Tibial nerve (tissue), 4 donors: ENCODE measurements around the gene GABBR2. TPM values are rescaled to one million over a fixed set of nuclear protein-coding genes. Genes with fewer than 3 reads are reported as not detected.

Source experiments
- DNase-seq, 2 donors: peaks; one replicate each; pipeline ENCODE4 v3.0.0-alpha.2; 2019; ENCODE audit warnings: low spot score in 2 of 2
- H3K27ac ChIP-seq, 4 donors: fragments of 200-600 bp; sonication (generic) in 3 of 4; one replicate each; pipeline ENCODE4 v1.5.1; 2017 to 2019; ENCODE audit warnings: mild to moderate bottlenecking in 1 of 4
- H3K27me3 ChIP-seq, 2 donors: fragments of 200-600 bp; sonication (generic) in 1 of 2; one replicate each; pipeline versions ENCODE4 v1.5.1 to v1.6.0; 2017 to 2019
- H3K36me3 ChIP-seq, 3 donors: fragments of 200-600 bp; sonication (generic); one replicate each; pipeline ENCODE4 v1.5.1; 2018 to 2019
- H3K4me1 ChIP-seq, 4 donors: fragments of 200-600 bp; sonication (generic) in 3 of 4; one replicate each; pipeline ENCODE4 v1.5.1; 2017 to 2019
- H3K4me3 ChIP-seq, 4 donors: fragments of 200-600 bp; sonication (generic) in 3 of 4; one replicate each; pipeline ENCODE4 v1.5.1; 2017 to 2019; ENCODE audit warnings: mild to moderate bottlenecking in 1 of 4, moderate library complexity in 1 of 4
- H3K9me3 ChIP-seq, 4 donors: fragments of 200-600 bp; sonication (generic) in 3 of 4; one replicate each; pipeline ENCODE4 v1.5.1; 2017 to 2019
- CTCF ChIP-seq, 5 experiments: fragments of 200-600 bp in 3 of 5; fragments of 450-650 bp in 2 of 5; sonication (generic) in 3 of 5; IDR thresholded peaks; one replicate each; pipeline ENCODE4 v1.5.1; 2016 to 2019; ENCODE audit warnings: antibody characterized with exemption in 5 of 5, mild to moderate bottlenecking in 3 of 5, moderate library complexity in 2 of 5
- EP300 ChIP-seq, 2 donors: sonication (generic); formaldehyde crosslinking; IDR thresholded peaks; one replicate each; pipeline ENCODE4 v1.6.1; 2017; ENCODE audit warnings: antibody characterized with exemption in 2 of 2, mild to moderate bottlenecking in 1 of 2
- POLR2A ChIP-seq, 2 donors: fragments of 450-650 bp; IDR thresholded peaks; one replicate each; pipeline ENCODE4 v1.6.1; 2017; ENCODE audit warnings: antibody characterized with exemption in 2 of 2, mild to moderate bottlenecking in 2 of 2, moderate library complexity in 2 of 2
- WGBS, 2 donors: methylation state at CpG; one replicate each; pipeline ENCODE4 v1.1.5; 2018; 5-methylcytosine and 5-hydroxymethylcytosine counted together
- total RNA-seq, 4 donors: library from RNA; depleted of rRNA; stranded (reverse); fragments of >200 nt; gene quantifications; one replicate each; pipeline ENCODE4 v1.1.0, GENCODE V29; 2016

GABBR2 gene
- total RNA-seq, 4 donors from 2014 or later: 0.20 to 0.22 TPM; not detected in 2

GRCh38 chr9:98329904-98330303 is 378.8 kb downstream of the GABBR2 start:
- Histone ChIP-seq H3K36me3 (no peaks in the 10 kb centered on the region), H3K27me3 (no peaks in the 10 kb centered on the region), H3K27ac (no peak overlapping the region), H3K4me3 (no peak overlapping the region), H3K4me1 (no peaks in the 10 kb centered on the region), H3K9me3 (no peaks in the 10 kb centered on the region)
- DNase-seq: no peak
- WGBS, 2 donors: 61 to 72% methylated on average over 4 of the region's 4 CpGs
- TF ChIP-seq POLR2A (IDR thresholded peaks at IDR 0.05) (no peak), CTCF (IDR thresholded peaks at IDR 0.05) (no peak), EP300 (IDR thresholded peaks at IDR 0.05) (no peak)

GRCh38 chr9:98329281-98329680 is 379.5 kb downstream of the GABBR2 start:
- H3K4me3 ChIP-seq: no peak overlapping the region
- no peak for TF ChIP-seq EP300 (IDR thresholded peaks at IDR 0.05)
- TF ChIP-seq POLR2A (IDR thresholded peaks at IDR 0.05): no peak
- no peak for TF ChIP-seq CTCF (IDR thresholded peaks at IDR 0.05)
- no peaks in the 10 kb centered on the region for H3K36me3 ChIP-seq
- no peaks in the 10 kb centered on the region for H3K27me3 ChIP-seq
- peaks cover 0 to 4% (median 0%) of the 10 kb centered on the region in 4 donors for H3K4me1 ChIP-seq
- no peak for DNase-seq
- no peak overlapping the region for H3K27ac ChIP-seq
- no peaks in the 10 kb centered on the region for H3K9me3 ChIP-seq
- 83 to 88% methylated on average over 6 of the region's 6 CpGs for WGBS, 2 donors

- DNase-seq: no peak
- Histone ChIP-seq H3K9me3 (no peaks in the 10 kb centered on the region), H3K36me3 (no peaks in the 10 kb centered on the region), H3K27ac (no peak overlapping the region), H3K27me3 (no peaks in the 10 kb centered on the region), H3K4me3 (no peak overlapping the region), H3K4me1 (peaks cover 0 to 8% (median 0%) of the 10 kb centered on the region in 4 donors)
- TF ChIP-seq EP300 (IDR thresholded peaks at IDR 0.05) (no peak), POLR2A (IDR thresholded peaks at IDR 0.05) (no peak)
- 78 to 82% methylated on average over 4 of the region's 4 CpGs for WGBS, 2 donors
Measured at GRCh38 chr9:98328770-98329169, 380.0 kb downstream of the GABBR2 start.

- 46 to 52% methylated on average over 7 of the region's 7 CpGs for WGBS, 2 donors
- DNase-seq: no peak
Measured at GRCh38 chr9:98328141-98328540, 380.6 kb downstream of the GABBR2 start.

GRCh38 chr9:98327249-98327561 is 381.5 kb downstream of the GABBR2 start:
- no peak for DNase-seq
- no peak for TF ChIP-seq EP300 (IDR thresholded peaks at IDR 0.05)
- TF ChIP-seq POLR2A (IDR thresholded peaks at IDR 0.05): no peak
- TF ChIP-seq CTCF (IDR thresholded peaks at IDR 0.05): no peak
- WGBS, 2 donors: 86 to 89% methylated on average over 4 of the region's 4 CpGs

More at GRCh38 chr9:98328141-98328540, 380.6 kb downstream of the GABBR2 start:
- no peaks in the 10 kb centered on the region for H3K36me3 ChIP-seq
- TF ChIP-seq POLR2A (IDR thresholded peaks at IDR 0.05) (no peak), EP300 (IDR thresholded peaks at IDR 0.05) (no peak), CTCF (IDR thresholded peaks at IDR 0.05) (no peak)
- peaks cover 0 to 15% (median 0%) of the 10 kb centered on the region in 4 donors for H3K4me1 ChIP-seq
- no peaks in the 10 kb centered on the region for H3K27me3 ChIP-seq
- H3K27ac ChIP-seq: no peak overlapping the region
- H3K4me3 ChIP-seq: no peak overlapping the region
- no peaks in the 10 kb centered on the region for H3K9me3 ChIP-seq

More at GRCh38 chr9:98327249-98327561, 381.5 kb downstream of the GABBR2 start:
- Histone ChIP-seq H3K36me3 (no peaks in the 10 kb centered on the region), H3K27ac (no peak overlapping the region), H3K9me3 (no peaks in the 10 kb centered on the region), H3K4me3 (no peak overlapping the region), H3K4me1 (peaks cover 0 to 15% (median 0%) of the 10 kb centered on the region in 4 donors), H3K27me3 (no peaks in the 10 kb centered on the region)
